ENCODE measurements around the gene CADPS. TPM values are rescaled to one million over a fixed set of nuclear protein-coding genes. Genes with fewer than 3 reads are reported as not detected.
A peak's percentile ranks its signal among the peaks of the same experiment; 100 is the strongest.

CADPS gene
- total RNA-seq, result 1 to 10 TPM; 1.0 to 8.1 (median 2.0) TPM

GRCh38 chr3:62874711-62875557 lies at the start of gene CADPS:
Gene CADPS, minus strand, starts transcription at chr3:62875416. Its CDS starts 387 bp downstream, at chr3:62875029.
- WGBS, result 3% methylated on average over 39 of the region's 85 CpGs
- H3K27ac ChIP-seq (replicated peaks in 1 of 4), result peak within 1 kb of the TSS in 1 of 4 donors; percentile 42
- DNase-seq (ENCODE audit: extremely low spot score), result no peak

GRCh38 chr3:62923066-62923465 lies 47.9 kb upstream of the CADPS start:
- WGBS, result 57% methylated on average over 2 of the region's 2 CpGs
- Histone ChIP-seq H3K9me3 (no peaks in the 10 kb centered on the region), H3K4me3 (no peak overlapping the region), H3K27ac (replicated peaks in 1 of 4) (no peak overlapping the region), H3K36me3 (no peaks in the 10 kb centered on the region), H3K27me3 (no peaks in the 10 kb centered on the region), H3K4me1 (no peaks in the 10 kb centered on the region)
- no peak for TF ChIP-seq POLR2A (IDR thresholded peaks at IDR 0.05; ENCODE audit: low read depth)
- TF ChIP-seq EP300 (IDR thresholded peaks at IDR 0.05), result no peak
- TF ChIP-seq POLR2AphosphoS5 (IDR thresholded peaks at IDR 0.05), result no peak
- TF ChIP-seq, protein P1, sequence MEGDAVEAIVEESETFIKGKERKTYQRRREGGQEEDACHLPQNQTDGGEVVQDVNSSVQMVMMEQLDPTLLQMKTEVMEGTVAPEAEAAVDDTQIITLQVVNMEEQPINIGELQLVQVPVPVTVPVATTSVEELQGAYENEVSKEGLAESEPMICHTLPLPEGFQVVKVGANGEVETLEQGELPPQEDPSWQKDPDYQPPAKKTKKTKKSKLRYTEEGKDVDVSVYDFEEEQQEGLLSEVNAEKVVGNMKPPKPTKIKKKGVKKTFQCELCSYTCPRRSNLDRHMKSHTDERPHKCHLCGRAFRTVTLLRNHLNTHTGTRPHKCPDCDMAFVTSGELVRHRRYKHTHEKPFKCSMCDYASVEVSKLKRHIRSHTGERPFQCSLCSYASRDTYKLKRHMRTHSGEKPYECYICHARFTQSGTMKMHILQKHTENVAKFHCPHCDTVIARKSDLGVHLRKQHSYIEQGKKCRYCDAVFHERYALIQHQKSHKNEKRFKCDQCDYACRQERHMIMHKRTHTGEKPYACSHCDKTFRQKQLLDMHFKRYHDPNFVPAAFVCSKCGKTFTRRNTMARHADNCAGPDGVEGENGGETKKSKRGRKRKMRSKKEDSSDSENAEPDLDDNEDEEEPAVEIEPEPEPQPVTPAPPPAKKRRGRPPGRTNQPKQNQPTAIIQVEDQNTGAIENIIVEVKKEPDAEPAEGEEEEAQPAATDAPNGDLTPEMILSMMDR (IDR thresholded peaks at IDR 0.05), result no peak
- no peak for DNase-seq (ENCODE audit: extremely low spot score)
- intact Hi-C loops (cut with DNase I), result no loop called here

More at GRCh38 chr3:62874711-62875557, at the start of gene CADPS:
- Histone ChIP-seq H3K9me3 (peaks cover 0 to 10% (median 4%) of the 10 kb centered on the region in 4 donors), H3K36me3 (no peaks in the 10 kb centered on the region), H3K4me3 (peak within 1 kb of the TSS; percentile 44 to 58 (median 54)), H3K27me3 (peaks cover 0 to 38% (median 22%) of the 10 kb centered on the region in 4 donors), H3K4me1 (peaks cover 6 to 23% (median 21%) of the 10 kb centered on the region in 4 donors)
- TF ChIP-seq EP300 (IDR thresholded peaks at IDR 0.05) (no peak), POLR2AphosphoS5 (IDR thresholded peaks at IDR 0.05) (no peak), POLR2A (IDR thresholded peaks at IDR 0.05; ENCODE audit: low read depth) (no peak)
- TF ChIP-seq, protein P1 (IDR thresholded peaks at IDR 0.05), result no peak
- intact Hi-C loops (cut with DNase I), result no loop called here

GRCh38 chr3:62922326-62922725 lies 47.1 kb upstream of the CADPS start:
- Histone ChIP-seq H3K27ac (replicated peaks in 1 of 4) (no peak overlapping the region), H3K4me1 (no peaks in the 10 kb centered on the region), H3K9me3 (no peaks in the 10 kb centered on the region), H3K4me3 (no peak overlapping the region), H3K27me3 (no peaks in the 10 kb centered on the region), H3K36me3 (no peaks in the 10 kb centered on the region)
- WGBS, result 71% methylated on average over 2 of the region's 2 CpGs
- DNase-seq (ENCODE audit: extremely low spot score), result no peak
- intact Hi-C loops (cut with DNase I), result no loop called here
- TF ChIP-seq EP300 (IDR thresholded peaks at IDR 0.05), result no peak
- TF ChIP-seq, protein P1 (IDR thresholded peaks at IDR 0.05), result no peak
- TF ChIP-seq POLR2A (IDR thresholded peaks at IDR 0.05; ENCODE audit: low read depth), result no peak

GRCh38 chr3:62920466-62920784 lies 45.2 kb upstream of the CADPS start:
- Histone ChIP-seq H3K27me3 (no peaks in the 10 kb centered on the region), H3K27ac (replicated peaks in 1 of 4) (no peak overlapping the region), H3K36me3 (no peaks in the 10 kb centered on the region), H3K9me3 (no peaks in the 10 kb centered on the region), H3K4me1 (no peaks in the 10 kb centered on the region), H3K4me3 (no peak overlapping the region)
- intact Hi-C loops (cut with DNase I), result no loop called here
- DNase-seq (ENCODE audit: extremely low spot score), result no peak
- TF ChIP-seq POLR2AphosphoS5 (IDR thresholded peaks at IDR 0.05), result no peak
- TF ChIP-seq EP300 (IDR thresholded peaks at IDR 0.05), result no peak
- TF ChIP-seq, protein P1 (IDR thresholded peaks at IDR 0.05), result no peak
- no peak for TF ChIP-seq POLR2A (IDR thresholded peaks at IDR 0.05; ENCODE audit: low read depth)
